ENCODE data around the gene TEPSIN. TPM values are rescaled to one million over a fixed set of nuclear protein-coding genes. Genes with fewer than 3 reads are reported as not detected.

Gene TEPSIN
- total RNA-seq, 1 donor from 2014 or later, result 50.1 TPM

- no peaks in the 10 kb centered on the region for H3K4me1 Mint-ChIP-seq (ENCODE audit: unreplicated experiment)
- H3K36me3 Mint-ChIP-seq, result peaks cover 3% of the 10 kb centered on the region
- no peak overlapping the region for H3K4me3 Mint-ChIP-seq
- no peak for TF ChIP-seq CTCF (conservative IDR thresholded peaks at IDR 0.05)
- DNase-seq (ENCODE audit: extremely low spot score, unreplicated experiment), result no peak
- no peak overlapping the region for H3K27ac Mint-ChIP-seq
- H3K27me3 Mint-ChIP-seq, result no peaks in the 10 kb centered on the region
- peaks cover 10% of the 10 kb centered on the region for H3K9me3 Mint-ChIP-seq
Measured at GRCh38 chr17:81179861-81180260, 59.0 kb downstream of the TEPSIN start.

- no peak for DNase-seq (ENCODE audit: extremely low spot score, unreplicated experiment)
- no peak for TF ChIP-seq CTCF (conservative IDR thresholded peaks at IDR 0.05)
- peaks cover 10% of the 10 kb centered on the region for H3K9me3 Mint-ChIP-seq
- no peaks in the 10 kb centered on the region for H3K4me1 Mint-ChIP-seq (ENCODE audit: unreplicated experiment)
- H3K27me3 Mint-ChIP-seq, result no peaks in the 10 kb centered on the region
- peaks cover 3% of the 10 kb centered on the region for H3K36me3 Mint-ChIP-seq
- H3K27ac Mint-ChIP-seq, result no peak overlapping the region
- H3K4me3 Mint-ChIP-seq, result no peak overlapping the region
Measured at GRCh38 chr17:81179220-81179619, 59.6 kb downstream of the TEPSIN start.

Other genes with a start within 250 kb of the TEPSIN start
- gene CHMP6, start 247.2 kb downstream of the TEPSIN start, total RNA-seq (ENCODE audit: low replicate concordance), result 29.1 and 33.4 TPM in 2 replicates
- gene BAIAP2, start 203.9 kb downstream of the TEPSIN start, total RNA-seq (ENCODE audit: low replicate concordance), result 62.7 and 120 TPM in 2 replicates
- gene PVALEF, start 73.5 kb downstream of the TEPSIN start, total RNA-seq (ENCODE audit: low replicate concordance), result 0.21 TPM in 1 of 2 replicates, not detected in the other
- 4.6 and 6.4 TPM in 2 replicates for gene AATK, start 72.8 kb downstream of the TEPSIN start, total RNA-seq (ENCODE audit: low replicate concordance)
- gene CEP131, start 16.1 kb downstream of the TEPSIN start, total RNA-seq (ENCODE audit: low replicate concordance), result 12.8 and 26.8 TPM in 2 replicates
- gene NDUFAF8, start 263 bp upstream of the TEPSIN start, total RNA-seq (ENCODE audit: low replicate concordance), result 56.9 and 82.3 TPM in 2 replicates
- 85.0 and 118 TPM in 2 replicates for gene SLC38A10, start 56.3 kb upstream of the TEPSIN start, total RNA-seq (ENCODE audit: low replicate concordance)
- 23.0 and 74.3 TPM in 2 replicates for gene BAHCC1, start 156.4 kb upstream of the TEPSIN start, total RNA-seq (ENCODE audit: low replicate concordance)